GM18873 (cell line): ENCODE results near the gene AADACL3.
"Not testable (repeated sequence)": the region's sequence is repeated elsewhere in the genome, so short reads cannot be mapped to it uniquely, and the experiment has no call there.

Experiments used
- ATAC-seq: cut with Tn5 transposase; IDR thresholded peaks from one replicate; pipeline ENCODE4 v1.9.1; 2021; ENCODE audit warnings: mild to moderate bottlenecking, moderate library complexity, moderate number of reproducible peaks; ENCODE audit not compliant: unreplicated experiment, low FRiP score

Gene AADACL3

GRCh38 chr1:12715896-12716437 lies at the start of gene AADACL3:
Gene AADACL3, plus strand, starts transcription at chr1:12716110. Its CDS starts 67 bp downstream, at chr1:12716177.
- ATAC-seq: no peak

- no peak for ATAC-seq
These were observed 49.7 kb upstream of the AADACL3 start for GRCh38 chr1:12666141-12666735.

GRCh38 chr1:12669529-12670068 lies 46.3 kb upstream of the AADACL3 start:
- no peak for ATAC-seq

- no peak for ATAC-seq
These were observed 41.6 kb upstream of the AADACL3 start for GRCh38 chr1:12674358-12674757.

- ATAC-seq: not testable (repeated sequence)
These were observed 39.8 kb upstream of the AADACL3 start for GRCh38 chr1:12676122-12676521.

GRCh38 chr1:12677565-12677964 lies 38.3 kb upstream of the AADACL3 start:
- no peak for ATAC-seq

- ATAC-seq: no peak
These were observed 37.6 kb upstream of the AADACL3 start for GRCh38 chr1:12678350-12678749.

GRCh38 chr1:12678820-12679219 lies 37.1 kb upstream of the AADACL3 start:
- ATAC-seq: no peak

- ATAC-seq: no peak
These were observed 25.8 kb upstream of the AADACL3 start for GRCh38 chr1:12690156-12690555.

GRCh38 chr1:12692967-12693782 lies 22.7 kb upstream of the AADACL3 start:
- ATAC-seq: no peak

GRCh38 chr1:12696658-12697057 lies 19.3 kb upstream of the AADACL3 start:
- ATAC-seq: no peak

- no peak for ATAC-seq
These were observed 18.5 kb upstream of the AADACL3 start for GRCh38 chr1:12697397-12697796.

- ATAC-seq: no peak
These were observed 12.0 kb upstream of the AADACL3 start for GRCh38 chr1:12703821-12704451.

- ATAC-seq: no peak
These were observed 9.8 kb upstream of the AADACL3 start for GRCh38 chr1:12706061-12706460.

GRCh38 chr1:12708396-12709090 lies 7.4 kb upstream of the AADACL3 start:
- no peak for ATAC-seq

- ATAC-seq: no peak
These were observed 6.8 kb upstream of the AADACL3 start for GRCh38 chr1:12709091-12709491.

- ATAC-seq: no peak
These were observed 6.2 kb upstream of the AADACL3 start for GRCh38 chr1:12709696-12710095.

GRCh38 chr1:12711536-12711935 lies 4.4 kb upstream of the AADACL3 start:
- no peak for ATAC-seq

GRCh38 chr1:12712076-12712475 lies 3.8 kb upstream of the AADACL3 start:
- no peak for ATAC-seq

- no peak for ATAC-seq
These were observed 3.0 kb upstream of the AADACL3 start for GRCh38 chr1:12712929-12713328.
